Activated CD8-positive, alpha-beta memory T cell treated with anti-CD3 and anti-CD28 coated beads, Interleukin-2, amount 50 U/mL, for 1 hour (primary cell): ENCODE results near the gene SIRT7.
A peak's percentile ranks its signal among the peaks of the same experiment; 100 is the strongest.

Source experiments
- DNase-seq: peaks from one replicate; pipeline ENCODE4 v3.0.0-alpha.2; 2020; ENCODE audit errors: extremely low read depth

The SIRT7 gene, protein sequence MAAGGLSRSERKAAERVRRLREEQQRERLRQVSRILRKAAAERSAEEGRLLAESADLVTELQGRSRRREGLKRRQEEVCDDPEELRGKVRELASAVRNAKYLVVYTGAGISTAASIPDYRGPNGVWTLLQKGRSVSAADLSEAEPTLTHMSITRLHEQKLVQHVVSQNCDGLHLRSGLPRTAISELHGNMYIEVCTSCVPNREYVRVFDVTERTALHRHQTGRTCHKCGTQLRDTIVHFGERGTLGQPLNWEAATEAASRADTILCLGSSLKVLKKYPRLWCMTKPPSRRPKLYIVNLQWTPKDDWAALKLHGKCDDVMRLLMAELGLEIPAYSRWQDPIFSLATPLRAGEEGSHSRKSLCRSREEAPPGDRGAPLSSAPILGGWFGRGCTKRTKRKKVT

DNA sequence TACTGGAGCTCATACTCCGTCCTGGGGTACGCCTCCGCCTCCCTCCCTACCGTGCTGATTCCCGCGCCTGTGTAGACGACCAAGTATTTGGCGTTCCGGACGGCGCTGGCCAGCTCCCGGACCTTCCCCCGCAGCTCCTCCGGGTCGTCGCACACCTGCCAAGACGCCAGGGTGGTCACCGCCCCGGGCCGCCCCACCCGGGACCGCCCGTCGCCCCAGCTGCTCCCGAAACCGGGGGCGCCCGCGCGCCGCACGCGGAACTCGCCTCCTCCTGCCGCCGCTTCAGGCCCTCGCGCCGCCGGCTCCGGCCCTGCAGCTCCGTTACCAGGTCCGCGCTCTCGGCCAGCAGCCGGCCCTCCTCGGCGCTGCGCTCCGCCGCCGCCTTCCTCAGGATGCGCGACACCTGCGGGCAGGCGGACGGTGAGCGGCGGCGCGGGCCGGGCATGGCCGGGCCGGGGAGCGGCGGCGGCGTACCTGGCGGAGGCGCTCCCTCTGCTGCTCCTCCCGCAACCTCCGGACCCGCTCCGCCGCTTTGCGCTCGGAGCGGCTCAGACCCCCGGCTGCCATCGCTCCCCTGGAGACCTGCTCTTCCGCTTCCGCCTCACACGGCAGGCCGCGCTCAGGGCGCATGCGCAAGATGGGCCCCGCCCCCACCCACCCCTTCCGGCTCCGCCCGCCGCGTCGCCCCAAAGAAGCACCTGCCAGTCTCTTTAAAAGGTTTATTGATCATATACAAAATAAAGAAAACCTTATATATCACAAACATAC lies at the start of gene SIRT7:
SIRT7 (minus strand) TSS at position 612 of the 768 bp plus-strand sequence; CDS start at position 567, 45 bp downstream.
- DNase-seq, result peak; percentile 43

DNA sequence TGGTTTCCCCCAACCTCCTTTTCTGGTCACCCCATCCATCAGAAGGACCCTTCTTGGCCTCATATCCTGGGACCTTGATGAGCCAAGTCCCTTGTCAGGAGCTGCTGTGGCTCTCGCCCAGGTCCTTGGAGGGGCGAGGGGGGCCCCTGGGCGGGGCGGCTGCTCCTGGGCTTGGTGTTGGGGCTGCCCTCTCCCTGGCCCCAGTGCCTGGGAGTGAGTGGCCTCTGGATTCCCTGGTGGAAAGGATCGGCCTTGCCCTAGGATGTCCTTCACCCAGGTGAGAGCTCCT lies 49.2 kb upstream of the SIRT7 start:
- DNase-seq, result no peak

DNA sequence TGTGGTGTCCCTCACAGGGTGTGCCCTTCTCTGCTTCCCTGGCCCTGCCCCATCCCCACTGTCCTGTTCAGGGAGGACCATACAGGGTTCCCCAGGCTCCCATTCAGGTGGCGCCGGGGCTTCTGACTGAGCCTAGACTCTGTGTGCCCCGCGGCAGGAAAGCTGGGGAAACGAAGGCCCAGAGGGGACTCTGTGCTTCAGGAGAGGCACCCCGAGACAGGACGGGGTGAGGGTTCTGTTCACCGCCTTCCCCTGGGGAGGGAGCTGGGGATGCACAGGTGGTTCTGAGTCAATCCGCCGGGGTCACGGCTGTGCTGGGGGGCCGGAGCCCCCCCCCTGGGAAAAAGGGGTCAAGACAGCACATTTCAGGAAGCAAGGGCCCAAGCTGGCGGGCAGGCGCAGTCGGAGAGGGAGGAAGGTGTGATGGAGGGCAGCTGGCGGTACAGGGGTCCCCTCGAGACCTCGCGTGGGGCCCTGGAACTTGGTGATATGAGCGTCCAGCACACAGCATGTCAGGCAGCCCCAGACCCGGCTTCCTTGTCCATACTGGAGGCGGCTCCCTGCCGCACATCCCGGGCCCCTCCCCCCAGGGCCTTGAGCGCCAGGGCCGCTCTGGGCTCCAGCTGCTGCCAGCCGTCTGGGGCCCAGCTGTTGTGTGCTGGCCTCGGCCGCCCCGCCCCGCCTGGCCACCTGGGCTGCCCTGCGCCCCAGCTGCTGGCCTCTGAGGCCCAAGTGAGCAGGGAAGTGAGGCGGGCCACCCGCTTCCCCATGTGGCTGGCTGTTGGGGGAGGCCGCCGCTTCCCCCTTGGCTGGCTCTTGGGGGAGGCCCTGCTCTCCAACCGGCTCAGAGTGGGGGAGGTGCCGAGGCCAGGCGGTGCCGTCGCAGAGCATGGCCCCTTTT lies 48.6 kb upstream of the SIRT7 start:
- no peak for DNase-seq

DNA sequence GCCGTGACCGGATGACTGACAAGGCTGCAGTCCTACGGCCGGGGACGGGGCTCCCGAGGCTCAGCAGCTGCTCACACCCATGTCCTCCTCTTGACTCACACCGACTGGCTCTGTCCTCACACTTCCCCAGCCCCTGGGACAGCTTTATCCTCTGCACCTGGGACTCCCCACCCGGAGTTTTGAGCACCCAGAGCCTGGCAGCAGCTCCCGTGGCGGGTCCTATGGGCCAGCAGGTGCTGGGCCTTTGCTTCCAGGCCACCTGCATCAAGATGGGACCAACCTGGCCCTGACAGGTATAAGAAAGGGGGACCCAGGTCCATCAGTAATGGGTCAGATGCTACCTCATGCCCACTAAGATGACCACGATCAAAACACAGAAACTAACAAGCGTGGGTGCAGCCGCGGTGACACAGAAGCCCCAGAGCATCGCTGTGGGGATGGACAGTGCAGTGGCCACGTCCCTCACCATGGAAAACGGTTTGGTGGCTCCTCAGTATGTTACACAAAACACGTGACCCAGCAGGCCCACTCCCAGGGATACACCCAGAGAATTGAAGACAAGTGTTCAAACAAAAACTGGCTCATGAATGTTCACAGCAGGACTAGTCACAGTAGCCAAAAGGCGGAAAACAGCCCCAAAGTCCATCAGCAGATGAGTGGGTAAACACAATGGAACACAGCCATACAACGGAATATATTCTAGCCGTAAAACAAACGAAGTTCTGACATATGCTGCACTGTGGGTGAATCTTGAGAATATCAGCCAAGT lies 46.3 kb upstream of the SIRT7 start:
- no peak for DNase-seq

DNA sequence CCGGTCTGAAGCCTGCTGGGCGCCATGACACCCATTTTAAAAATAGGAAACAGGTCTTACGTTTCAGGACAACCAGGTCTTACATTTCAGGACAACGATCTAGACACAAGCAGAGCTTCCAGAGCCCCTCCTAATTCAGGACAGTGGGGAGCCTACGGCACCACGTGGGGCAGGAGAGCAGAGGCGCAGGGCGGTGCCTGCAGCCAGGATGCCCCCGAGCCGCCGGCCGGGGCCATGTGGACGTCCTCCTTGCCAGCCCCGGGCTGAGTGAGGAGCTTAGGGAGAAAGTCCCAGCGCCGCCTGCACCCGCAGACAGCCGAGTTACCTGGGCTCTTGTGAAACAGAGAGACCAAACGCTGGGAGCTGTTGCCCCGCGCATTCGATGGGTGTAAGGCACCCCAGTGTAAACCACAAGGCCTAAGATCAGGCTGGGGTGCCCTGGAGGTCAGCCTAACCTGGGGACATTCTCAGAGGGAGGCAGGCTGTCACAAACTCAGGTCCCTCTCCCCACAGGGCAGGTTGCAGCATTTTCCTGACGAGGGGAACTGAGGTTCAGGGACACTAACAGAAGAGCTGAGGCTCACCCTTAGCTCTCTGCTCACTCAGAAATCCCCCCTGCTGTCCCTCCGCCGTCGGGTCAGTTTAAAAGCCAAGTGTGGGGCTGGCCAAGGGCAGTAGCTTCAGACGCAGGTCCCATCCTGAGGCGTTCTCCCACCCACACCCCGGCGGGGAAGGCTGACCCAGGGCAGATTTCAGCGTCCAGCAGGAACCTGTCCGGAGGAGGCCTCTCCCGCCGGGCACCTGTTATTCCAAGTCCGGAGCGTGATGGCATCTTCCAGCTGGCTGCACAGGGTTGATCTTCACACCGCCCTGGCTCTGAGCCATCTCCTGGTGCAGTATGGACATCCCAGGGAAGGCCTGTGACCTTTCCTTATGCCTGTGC lies 44.8 kb upstream of the SIRT7 start:
- DNase-seq, result no peak

DNA sequence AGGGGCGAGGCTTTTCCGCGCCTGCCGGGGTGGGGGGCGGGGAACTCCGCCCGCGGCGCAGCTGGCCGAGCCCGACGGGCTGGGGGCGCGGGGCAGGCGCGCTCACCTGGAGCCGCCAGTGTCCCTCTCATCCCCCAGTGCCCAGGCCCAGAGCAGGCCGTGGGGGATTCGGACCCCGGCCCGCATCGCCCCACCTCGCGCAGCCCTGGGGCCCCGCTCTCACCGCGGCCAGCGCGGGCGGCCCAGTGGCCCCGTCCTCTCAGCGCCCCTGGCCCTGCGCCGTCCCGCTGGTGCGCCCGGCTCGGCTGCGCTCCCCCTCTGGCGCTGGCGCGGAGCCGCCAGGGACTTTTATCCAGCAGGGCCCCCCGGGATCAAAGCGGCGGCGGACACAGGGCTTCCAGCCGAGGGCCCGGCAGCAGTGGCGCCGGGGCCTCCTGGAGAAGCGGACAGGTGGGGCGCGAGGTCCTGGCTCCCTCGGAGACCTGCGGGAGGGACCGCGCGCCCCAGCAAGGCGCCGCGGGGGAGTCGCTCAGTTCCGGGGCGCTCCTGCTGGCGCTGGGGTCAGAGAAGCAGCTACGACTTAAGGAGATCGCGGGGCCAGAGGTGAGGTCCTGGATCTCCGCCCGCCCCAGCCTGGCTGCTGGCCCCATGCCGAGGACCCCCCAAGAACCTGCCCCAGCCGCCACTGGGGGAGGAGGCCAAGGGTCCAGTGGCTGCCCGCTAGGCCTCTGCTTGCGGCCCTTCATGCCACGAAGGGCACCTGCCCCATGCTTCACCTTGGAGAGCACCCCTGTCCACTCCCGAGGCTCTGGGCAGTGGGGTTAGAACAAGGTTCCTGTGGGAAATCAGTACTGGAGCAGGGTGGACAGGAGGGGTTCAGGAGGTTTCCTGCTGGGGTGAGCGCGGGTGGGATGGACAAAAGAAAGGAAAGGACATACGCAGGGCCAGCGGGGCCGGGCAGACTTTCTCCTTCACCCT lies 43.8 kb upstream of the SIRT7 start:
- DNase-seq, result no peak

DNA sequence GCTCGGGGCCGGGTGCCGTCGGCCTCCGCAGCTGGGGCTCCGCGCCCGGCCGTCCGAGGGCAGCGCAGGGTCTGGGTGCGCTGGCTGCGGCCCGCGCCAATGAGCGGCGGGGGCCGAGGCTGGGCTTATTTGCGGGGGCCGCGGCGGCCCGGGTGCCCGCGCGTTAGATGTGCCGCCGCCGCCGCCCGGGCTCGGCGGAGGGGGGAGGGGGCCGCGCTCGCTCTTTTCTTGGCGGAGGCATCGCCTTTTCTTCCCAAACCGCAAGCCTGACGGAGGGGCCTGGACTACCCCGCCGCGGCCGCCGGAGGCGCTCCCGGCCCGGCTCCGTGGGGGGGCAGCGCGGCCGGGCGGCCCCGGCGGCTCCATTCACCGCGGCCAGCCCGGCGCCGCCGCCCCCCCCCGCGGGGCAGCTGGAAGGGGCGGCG lies 43.1 kb upstream of the SIRT7 start, which contains the start of gene NOTUM:
NOTUM (minus strand) TSS at position 101 of the 425 bp plus-strand sequence. CDS start 278 bp downstream, outside the sequence.
- no peak for DNase-seq

DNA sequence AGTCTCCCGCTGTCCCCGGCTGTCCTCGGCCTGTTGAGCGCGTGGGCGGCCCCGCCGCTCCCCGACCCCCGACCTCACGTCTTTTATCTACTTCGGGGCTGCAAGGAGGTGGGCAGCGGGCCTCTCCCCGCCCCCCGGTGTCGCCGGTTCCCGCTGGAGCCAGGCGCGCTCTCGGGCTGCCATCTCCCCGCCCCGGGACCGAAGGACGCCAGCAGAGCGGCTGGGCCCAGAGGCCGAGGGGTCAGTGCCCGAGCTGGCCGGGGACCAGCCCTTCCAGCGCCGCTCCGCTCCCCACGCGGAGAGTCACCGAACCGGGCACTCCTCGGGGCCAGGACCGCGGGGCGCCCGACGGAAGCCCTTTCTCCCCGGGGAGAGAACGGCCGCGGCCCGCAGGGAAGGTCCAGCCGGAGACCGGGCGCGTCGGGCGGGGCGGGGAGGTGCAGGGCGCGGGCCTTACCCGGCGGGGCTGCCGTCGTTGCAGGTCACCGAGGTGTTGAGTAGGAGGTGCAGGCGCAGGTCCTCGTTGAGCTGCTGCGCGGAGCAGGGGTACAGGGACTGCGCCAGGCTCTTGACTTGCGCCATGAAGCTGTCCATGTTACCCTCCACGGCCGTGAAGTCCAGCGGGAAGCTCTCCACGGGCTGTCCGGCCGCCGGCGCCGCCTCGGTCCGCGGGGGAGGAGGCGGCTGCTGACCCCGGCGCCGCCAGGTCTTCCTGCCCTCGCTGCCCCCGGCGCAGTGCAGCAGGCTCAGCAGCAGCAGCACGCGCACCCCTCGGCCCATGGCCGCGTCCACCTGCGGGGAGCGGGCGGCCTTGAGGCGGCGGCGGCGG lies 42.4 kb upstream of the SIRT7 start:
- DNase-seq, result no peak

DNA sequence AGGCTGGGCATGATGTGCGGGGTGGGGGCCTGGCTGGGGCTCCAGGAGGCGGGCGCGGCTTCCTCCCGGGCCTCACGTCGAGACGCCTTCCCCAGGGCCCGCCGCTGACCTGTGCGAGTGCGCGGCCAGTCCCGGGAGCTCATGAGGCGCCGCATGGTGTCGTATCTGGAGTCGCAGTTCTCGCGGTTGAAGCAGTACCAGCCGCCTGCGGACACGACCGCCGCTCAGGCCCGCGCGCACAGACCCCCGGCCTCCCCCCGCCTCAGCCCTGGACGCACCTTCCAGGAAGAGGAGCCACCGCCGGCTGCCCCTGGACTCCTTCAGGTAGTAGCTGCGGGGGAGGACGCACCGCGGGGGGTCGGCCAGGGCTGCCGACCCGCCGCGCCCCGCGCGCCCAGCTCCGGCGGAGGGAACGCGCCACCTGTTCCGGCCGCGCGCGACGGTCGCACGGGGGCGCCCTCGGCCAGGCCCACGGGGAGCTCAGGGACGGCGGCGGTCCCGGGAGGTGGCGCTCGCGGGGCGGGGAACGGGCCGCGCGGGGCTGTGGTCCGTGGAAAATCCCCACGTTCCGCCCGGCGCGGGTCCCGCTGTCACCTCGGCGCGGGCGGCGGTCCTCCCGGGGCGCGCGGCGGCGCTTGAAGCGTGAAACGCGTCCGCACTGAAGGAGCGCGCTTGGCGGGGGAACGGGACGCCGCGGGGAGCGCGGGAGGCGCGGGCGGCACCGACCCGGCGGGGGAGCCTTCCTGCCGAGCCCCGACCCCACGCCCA lies 41.6 kb upstream of the SIRT7 start:
- peak; percentile 43 for DNase-seq

DNA sequence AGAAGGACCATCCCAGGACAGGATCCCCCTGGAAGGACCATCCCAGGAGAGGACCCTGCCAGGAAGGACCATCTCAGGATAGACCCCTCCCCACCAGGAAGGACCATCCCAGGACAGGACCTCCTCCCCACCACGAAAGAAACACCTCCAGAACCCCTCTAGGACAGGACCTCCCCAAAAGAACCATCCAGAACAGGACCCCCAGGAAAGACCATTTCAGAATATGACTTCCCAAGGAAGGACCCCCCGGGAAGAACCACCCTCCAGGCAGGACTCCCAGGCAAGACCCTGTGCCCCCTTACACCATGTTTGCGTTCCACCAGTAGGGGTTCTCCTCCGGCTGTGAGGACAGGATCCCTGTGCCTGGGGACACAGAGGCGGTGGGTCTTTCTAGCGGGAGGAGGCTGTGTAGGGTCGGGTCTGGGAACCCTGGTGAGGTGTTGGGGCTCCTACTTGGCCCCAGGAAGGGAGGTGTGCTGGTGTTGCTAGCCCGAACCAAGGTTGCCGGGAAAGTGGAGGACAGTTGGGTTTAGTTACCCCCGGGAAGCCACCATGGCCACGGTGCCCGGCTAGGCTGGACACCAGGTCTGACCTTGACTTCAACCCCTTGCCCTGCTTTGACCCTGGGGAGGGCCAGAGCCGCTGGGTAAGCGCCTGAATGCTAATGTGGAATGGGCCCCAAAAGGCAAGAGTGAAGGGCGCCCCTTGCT lies 40.8 kb upstream of the SIRT7 start:
- DNase-seq, result no peak

DNA sequence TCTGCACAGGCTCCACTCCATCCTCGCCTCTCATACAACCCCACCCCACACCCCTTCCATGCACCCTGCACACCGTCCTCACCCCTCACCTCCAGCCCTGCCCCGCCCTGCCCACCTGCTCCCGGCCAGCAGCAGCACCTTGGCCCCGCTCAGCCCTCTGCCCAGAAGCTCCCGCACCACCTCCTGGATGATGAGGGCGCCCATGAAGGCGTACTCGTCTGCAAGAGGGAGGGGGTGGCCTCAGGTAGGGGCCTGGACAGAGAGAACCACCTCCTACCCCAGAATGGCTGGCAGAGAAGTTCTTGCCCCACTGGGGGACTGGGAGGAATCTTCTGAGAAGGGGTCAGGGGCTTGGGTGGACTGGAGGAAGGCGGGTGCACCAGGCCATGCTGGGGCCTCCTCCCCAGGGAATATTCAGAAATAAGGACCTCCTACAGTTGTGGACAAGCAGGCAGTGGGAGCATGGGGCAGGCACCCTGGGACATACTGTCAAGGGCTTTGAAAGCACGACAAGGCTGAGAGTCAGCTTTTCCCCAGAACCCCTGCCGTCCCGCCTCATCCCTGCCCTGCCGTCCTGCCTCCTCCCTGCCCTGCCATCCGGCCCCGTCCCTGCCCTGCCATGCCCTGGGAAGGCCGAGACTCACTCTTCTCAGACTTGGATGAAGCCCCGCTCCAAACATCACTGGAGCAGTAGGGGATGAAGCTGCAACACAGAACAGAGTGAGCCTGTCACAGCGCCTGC lies 39.9 kb upstream of the SIRT7 start:
- DNase-seq, result no peak

DNA sequence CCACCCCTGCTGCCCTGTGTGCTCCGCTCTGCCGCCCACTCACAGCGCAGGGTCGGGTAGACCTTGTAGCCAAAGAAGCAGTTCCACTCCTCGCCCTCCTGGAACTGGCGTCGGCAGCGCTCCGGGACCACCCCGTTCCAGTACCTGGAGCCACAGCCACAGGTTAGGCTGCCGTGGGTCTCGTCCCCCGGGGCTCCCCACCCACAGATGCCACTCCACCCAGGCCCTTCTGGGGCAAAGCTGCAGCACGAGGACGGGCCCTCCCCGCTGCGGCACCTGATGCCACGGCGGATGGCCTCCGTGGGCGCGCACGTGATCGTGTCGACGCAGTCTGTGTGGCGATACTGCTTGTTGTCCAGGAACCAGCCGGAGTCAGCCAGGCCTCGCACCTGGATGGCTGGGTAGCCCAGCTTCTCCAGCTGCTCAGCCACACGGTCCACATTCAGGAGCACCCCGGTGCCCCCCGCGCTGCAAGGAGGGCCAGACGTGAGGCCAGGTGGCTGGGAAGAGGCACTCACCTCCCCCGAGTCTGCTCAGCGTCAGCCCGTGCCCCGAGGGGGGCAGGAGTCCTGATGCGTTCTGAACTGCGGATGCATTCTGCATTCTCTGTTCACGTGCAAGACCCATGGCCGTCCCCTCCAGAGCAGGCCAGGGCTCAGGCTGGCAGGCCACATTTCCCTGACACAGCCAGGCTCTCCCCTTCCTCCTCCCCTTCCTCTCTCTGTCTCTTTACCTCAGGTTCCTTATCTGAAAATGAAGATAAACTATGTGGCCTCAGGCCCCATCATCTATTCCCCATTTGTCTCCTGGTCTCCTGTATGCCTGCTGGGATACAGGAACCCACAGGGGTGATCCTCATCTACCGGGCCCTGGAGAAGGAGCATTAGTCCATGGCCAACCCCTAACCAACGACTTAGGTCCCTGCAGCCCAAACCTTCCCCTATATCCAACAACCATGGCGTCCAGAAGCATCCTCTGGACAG lies 38.9 kb upstream of the SIRT7 start:
- DNase-seq, result no peak

DNA sequence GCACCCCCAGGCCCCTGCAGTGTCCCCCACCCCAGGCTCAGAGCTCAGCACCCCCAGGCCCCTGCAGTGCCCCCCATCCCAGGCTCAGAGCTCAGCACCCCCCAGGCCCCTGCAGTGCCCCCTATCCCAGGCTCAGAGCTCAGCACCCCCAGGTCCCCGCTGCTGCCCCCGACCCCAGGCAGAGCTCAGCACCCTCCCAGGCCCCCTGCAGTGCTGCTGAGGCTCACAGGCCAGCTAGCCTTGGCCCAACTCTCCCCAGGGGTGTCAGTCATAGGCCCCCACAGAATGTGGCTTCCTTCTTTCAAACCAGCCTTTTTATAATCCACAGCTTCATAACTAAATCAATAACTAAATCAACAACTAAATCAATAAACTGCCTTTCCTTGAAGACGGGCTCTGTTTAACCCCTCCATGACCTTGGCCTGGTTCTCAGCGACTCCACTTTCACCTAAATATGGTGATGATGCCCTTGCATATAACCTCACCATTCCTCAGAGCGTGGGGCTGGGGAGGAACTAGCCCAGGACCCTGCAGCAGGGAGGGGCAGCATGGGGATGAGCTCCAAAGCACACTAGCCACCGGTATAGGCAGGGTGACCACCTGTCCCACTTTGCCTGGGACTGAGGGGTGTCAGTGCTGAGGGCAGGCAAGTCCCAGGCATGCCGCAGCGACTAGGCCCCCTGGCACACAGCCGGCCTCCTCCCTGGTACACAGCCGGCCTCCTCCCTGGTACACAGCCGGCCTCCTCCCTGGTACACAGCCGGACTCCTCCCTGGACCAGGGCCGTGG lies 38.0 kb upstream of the SIRT7 start:
- DNase-seq, result no peak
